GM21737 (cell line): ENCODE measurements around the gene AGAP5.
"Not testable (repeated sequence)": the region's sequence is repeated elsewhere in the genome, so short reads cannot be mapped to it uniquely, and the experiment has no call there.

ENCODE experiments used
- ATAC-seq: cut with Tn5 transposase; IDR thresholded peaks from one replicate; pipeline ENCODE4 v1.9.1; 2021; ENCODE audit warnings: mild to moderate bottlenecking, moderate library complexity; ENCODE audit not compliant: unreplicated experiment

The AGAP5 gene

DNA sequence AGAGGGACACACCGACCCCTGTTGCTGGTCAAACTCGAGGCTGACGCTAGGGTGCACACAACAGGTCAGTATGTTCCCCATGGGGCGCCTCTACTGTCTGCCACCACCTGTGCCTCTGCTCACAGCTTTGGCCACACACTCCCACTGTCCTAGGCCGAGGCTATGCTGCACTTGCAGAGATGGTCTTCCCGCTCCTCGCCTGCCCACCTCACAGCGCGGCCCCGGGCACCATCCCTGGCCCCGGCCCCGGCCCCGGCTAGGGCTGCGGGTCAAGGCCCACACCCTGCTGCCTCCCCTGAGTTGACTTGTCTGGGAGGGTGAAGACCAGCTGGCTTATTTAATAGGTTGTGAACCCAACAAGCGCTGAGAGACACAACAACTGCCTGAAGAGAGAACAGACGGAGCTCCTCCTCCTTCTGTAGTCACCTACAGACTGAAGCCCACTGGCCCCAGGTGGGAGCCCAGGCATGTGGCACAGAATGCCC lies at the start of gene AGAP5:
Gene AGAP5 (minus strand): TSS at position 435 of the 485 bp plus-strand sequence. CDS start 354 bp downstream, at position 81.
- ATAC-seq: not testable (repeated sequence)

DNA sequence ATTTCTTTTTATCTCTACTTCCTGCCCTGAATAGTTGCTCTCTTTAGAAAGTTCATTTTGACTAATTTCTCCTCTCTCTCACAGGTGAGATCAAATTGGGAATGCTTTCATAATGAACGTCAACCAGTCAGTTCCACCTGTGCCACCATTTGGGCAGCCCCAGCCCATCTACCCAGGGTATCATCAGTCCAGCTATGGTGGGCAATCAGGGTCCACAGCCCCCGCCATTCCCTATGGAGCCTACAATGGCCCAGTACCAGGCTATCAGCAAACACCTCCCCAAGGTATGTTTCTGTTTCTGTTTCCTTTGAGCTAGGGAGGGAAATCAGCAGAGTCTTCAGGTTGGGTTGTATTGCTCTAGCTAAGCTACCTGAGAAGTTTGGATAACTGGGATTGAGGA lies 48.8 kb upstream of the AGAP5 start:
- no peak for ATAC-seq

DNA sequence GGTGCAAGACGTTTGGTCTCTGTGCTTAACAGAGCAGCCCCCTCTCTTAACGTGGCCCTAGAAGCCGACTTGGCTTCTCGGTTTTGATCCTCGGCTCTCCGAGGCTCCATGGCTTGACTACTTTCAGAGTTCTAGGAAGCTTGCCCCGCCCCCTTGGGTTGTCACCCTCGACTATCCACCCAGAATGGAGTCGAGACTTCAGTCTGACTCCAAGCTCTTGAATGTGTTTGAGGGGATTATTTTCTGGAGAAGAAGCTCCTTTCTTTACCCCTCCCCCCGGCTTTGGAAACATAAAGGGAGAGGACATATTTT lies 46.7 kb upstream of the AGAP5 start:
- peak; percentile 31 for ATAC-seq

DNA sequence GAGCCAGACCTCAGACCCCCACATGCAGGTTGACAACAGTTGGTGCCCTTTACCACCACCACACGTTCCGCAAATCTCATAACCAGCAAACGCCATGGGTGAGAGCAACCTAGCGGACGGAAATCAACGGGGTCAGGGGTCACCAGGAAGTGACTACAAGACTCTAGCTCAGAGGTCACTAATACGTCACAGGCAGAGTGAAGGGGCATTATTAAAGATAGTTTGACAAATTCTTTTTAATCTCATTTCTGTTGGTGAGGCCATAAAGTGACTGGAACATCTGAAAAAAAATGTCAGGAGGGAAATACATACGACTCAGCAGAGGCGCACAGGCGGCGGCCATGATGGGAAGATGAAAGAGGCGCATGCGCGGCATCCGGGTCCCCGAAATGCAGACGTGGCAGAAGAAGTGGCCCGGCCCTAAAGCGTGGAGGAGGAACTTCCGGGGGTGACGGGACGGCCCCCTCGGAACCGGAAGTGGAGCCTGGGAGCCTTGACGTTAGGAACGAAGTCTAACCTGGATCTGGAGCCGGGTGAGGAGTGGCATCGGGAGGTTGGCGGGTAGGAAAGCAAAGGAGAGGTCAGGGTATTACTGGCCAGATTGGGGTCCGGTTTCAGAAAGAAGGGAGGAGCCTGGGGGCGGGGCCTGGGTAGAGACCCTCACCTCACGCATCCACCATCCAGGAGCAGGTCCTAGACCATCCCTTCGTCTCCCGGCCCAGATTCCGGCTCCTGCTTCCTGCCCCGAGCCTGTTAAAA lies 46.2 kb upstream of the AGAP5 start, which contains the start of gene SEC24C:
Gene SEC24C (plus strand): TSS at position 468 of the 759 bp plus-strand sequence. CDS start 2,461 bp downstream, outside the sequence.
- peak; percentile 85 for ATAC-seq

DNA sequence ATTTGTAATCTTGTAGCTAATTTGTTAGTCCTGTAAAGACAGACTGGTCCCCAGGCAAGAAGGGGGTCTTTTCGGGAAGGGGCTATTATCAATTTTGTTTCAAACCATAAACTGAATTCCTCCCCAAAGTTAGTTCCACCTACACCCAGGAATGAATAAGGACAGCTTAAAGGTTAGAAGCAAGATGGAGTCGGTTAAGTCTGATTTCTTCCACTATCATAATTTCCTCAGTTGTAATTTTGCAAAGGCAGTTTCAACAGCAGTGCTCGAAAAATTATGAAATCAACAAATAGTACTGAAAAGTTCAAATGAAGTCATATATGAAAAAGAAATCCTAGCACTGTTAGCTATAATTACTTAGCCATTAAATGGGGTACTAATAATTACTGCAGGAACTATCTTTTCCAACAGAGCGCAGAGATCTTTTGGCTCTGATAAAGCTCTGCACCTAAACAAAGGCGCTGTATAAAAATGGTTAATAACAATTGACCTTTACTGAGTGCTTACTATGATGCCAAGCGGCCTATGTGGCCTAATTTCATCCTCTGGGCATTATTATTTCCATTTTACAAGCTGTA lies 45.5 kb upstream of the AGAP5 start:
- ATAC-seq: no peak

DNA sequence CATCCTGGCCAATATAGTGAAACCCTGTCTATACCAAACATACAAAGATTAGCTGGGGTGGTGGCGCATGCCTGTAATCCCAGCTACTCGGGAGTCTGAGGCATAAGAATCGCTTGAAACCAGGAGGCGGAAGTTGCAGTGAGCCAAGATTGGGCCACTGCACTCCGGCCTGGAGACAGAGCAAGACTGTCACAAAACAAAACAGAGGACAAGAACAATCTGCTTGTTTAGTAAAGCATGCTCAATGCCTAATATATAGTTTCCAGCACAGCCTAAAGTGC lies 44.5 kb upstream of the AGAP5 start:
- no peak for ATAC-seq

DNA sequence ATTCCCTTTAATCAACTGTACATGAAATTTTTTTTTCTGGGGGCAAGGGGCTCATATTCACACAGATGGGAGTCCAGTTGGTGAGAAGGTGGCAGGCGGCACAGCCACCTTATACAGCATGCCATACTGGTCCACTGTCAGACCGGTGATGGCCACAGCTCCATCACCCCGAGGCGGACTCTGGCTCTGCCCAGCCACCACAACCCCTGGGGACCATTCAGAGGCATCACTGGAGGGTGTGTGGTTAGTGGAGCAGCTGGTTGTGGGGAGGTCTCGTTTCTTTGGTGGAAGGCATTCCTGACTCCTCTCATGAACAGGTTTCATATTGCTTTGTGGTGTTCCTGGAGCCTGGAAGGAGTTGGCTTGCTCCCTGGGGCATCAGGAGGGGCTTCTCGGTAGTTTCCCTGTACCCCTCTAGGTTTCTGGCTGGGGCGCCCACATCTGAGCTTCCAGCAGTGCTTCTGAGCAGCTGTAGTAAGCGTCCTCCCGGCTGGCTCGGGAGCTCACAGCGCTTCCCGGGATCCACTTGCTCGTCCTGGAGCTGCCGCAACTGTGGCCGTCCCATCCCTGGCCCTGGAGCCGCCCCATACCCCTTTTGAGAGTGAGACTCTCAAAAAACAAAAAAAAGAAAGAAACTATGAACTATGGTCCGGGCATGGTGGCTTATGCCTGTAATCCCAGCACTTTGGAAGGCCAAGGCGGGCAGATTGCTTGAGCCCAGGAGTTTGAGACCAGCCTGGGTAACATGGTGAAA lies 42.8 kb upstream of the AGAP5 start:
- ATAC-seq: not testable (repeated sequence)

DNA sequence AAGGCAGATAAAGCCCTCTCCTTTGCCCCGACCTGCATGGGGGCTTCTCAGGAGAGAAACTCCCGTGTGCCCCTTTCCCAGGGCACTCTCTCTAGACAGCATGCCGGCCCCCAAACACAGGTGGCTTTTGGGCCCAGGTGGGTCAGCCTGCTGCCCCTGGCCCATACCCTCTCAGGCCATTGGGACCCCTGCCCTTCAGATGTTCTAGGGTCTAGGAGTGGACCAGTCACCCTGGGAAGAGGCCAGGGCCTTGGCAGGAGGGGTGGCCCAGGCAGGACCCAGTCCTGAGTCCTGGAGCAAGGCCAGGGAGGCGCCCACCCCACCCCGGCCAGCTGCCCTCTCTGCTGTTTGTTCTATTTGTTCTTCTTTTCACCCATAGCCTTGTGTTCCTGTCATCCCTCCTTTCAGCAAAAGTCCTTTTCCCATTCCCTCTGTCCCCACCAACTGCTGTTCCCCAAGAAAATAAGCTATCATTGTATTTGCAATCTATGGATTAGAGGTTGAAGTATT lies 36.9 kb upstream of the AGAP5 start:
- no peak for ATAC-seq

DNA sequence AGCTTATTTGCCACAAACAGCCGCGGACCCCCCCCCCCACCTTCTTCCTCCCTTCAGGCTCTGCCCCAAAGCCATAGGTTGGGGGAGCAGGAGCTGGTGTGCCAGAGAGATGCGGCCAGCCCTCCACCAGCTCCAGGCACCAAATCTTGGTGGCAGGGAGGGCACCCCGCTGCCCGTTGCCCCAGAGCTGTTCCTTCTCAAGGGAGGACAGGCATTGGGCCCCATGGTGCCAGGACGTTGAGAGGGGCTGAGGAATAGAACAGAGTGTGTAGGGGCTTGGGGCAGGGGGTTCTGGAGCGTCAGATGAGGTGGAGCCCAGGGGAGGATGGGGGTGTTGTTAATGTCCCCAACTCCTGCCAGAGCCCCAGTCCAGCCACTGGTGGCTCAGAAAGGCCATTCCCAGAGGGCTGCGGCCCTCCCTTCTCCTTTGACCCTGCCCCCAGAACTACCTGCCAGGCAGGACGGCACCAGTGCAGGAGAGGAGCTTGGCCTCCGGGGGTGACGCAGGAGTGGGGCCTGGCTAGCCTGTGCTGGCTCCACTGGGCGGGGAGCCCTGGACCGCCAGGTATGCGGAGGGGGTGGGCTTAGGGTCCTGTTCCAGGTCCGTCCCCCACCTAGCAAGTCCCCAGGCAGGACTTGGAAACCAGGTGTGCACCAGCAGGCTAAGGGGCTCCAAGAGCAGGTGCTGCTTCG lies 36.3 kb upstream of the AGAP5 start:
- ATAC-seq: no peak

DNA sequence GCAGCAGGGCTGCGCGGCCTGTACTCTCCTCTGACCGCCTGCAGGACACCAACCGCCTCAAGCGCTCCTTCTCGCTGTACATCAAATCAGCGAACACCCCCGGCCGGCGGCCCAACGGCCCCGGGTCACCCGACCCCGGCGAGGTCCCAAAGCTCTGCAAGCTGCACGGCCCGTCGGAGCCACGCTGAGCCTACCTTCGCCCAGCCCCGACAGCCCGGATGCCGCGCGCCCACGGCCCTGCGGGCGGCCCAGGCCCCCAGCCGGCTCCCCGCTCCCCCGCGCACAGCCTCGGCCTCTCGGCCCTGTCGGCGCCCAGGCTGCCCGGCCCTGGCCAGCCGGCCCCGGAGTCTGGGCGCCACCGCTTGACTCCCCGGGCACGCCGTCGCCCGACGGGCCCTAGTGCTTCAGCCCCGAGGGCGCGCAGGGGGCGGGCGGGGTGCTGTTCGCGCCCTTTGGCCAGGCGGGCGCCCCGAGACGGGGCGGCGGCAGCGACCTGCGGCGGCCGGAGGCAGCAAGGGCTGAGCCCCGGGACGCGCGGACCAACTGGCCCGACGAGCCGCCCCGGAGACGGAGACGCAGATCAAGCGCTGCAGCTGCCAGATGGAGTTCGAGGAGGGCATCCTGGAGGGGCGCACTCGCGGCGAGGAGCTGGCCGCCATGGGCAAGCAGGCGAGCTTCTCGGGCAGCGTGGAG lies 35.2 kb upstream of the AGAP5 start:
- ATAC-seq: no peak

DNA sequence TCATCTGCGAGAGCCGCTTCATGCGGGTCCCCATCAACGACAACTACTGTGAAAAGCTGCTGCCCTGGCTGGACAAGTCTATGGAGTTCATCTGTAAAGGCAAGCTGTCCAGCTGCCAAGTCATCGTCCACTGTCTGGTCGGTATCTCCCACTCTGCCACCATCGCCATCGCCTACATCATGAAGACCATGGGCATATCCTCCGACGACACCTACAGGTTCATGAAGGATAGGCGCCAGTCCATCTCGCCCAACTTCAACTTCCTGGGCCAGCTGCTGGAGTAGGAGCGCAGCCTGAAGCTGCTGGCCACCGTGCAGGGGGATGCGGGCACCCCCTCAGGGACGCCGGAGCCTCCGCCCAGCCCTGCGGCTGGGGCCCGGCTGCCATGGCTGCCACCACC lies 34.5 kb upstream of the AGAP5 start:
- ATAC-seq: no peak

DNA sequence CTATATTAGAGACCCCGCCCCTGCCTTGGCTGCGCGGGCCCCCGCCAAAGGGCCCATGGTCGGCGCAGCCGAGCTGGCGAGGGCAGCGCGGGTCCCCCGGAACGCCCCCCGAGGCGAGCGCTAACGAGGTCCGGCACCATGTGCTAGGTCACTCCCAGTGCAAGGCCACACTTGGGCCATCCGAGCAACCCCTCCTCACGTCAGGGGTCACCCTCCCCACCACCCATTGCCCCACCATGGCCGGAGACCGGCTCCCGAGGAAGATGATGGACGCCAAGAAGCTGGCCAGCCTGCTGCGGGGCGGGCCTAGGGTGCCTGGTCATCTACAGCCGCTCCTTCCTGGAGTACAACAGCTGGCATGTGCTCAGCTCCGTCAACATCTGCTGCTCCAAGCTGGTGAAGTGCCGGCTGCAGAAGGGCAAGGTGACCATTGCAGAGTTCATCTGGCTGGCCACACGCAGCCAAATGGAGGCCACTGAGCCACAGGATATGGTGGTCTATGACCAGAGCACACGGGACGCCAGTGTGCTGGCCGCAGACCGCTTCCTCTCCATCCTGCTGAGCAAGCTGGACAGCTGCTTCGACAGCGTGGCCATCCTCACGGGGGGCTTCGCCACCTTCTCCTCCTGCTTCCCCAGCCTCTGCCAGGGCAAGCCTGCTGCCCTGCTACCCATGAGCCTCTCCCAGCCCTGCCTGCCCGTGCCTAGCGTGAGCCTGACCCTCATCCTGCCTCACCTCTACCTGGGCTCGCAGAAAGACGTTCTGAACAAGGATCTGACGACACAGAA lies 33.9 kb upstream of the AGAP5 start:
- no peak for ATAC-seq

DNA sequence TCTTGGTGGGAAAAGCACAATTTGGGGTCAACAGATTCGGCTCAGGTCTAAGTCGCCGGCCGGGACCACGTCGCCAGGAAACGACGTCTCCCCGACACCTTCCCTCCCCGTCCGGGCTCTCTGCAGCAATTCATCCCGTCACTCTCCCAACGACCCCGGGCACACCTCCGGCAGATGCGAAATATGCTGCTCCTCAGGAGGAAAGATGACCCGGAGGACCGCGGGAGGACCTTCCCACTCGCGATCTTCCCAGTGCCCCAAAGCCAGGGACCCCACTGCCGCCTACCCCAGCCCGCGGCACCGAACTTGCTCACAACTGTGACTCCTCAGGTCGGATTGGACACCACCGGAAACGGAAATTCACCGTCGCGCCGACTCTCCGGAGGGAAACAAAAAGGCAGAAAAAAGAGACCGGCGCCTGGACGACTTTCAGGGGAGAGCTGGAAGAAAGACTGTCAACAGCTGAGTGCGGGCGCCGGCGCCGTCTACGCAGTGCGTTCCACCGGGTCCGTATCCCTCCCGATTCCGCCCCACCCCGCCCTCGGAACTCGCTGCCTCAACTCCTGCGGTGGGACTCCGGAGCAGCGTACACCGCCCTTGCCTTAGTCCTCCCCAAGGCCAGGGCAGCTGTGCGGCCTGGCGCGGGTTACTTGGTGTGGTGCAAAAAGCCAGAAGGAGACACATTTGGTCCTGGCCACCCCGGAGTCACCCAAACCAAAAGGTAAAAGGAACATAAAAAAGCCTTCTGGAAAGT lies 32.4 kb upstream of the AGAP5 start:
- peak; percentile 70 for ATAC-seq

DNA sequence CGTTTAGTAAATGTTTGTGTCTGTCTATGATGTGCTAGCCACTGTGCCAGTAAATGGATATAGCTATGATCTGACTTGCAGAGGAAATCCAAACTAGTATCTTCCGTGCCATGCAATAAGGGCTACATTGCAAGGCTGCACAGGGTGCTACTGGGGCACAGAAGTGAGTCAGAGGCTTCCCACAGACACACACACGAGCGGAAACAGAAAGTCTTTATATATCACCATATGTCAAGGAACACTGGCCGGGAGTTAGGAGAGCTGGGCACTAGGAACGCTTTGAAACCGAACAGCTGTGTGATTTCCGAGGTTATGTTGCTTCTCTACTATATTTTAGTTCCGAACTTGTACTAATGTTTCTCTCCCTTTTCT lies 31.9 kb upstream of the AGAP5 start:
- ATAC-seq: not testable (repeated sequence)

DNA sequence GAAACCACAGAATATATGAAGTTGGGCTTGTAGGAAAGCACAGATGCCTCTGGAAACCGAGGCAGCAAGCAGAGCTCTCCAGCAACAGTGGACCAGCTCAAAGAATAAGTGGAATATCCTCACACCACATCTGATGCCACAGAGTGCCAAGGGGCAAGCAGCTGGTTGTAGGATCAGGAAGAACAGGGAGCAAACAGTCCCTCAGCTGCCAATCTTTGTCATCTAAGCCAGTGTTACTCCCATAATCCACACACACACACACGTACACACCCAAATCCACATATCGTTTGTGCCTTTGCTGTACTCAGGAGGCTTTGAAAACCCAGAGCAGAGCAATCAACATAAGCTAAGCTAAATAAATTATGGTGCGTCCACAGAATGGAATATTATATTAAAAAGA lies 25.6 kb upstream of the AGAP5 start:
- ATAC-seq: no peak

DNA sequence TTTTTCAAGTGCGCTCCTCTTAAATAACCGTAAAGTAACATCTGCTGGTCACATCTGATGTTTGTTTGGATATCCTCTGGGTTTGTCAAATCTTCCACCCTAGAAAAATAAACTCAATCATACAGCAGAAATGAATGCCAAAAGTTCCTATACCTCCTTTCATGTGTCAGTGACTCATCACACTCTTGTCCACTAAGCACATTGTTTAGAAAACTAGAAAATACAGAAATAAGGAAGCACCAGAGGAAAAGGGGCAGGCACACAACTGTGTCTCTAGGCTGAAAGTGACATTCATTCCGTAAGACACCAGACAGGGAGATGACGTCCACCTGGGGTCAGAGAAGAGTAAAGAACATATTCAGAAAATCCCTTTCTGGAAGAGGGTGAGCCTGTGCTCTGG lies 22.7 kb upstream of the AGAP5 start:
- ATAC-seq: not testable (repeated sequence)

DNA sequence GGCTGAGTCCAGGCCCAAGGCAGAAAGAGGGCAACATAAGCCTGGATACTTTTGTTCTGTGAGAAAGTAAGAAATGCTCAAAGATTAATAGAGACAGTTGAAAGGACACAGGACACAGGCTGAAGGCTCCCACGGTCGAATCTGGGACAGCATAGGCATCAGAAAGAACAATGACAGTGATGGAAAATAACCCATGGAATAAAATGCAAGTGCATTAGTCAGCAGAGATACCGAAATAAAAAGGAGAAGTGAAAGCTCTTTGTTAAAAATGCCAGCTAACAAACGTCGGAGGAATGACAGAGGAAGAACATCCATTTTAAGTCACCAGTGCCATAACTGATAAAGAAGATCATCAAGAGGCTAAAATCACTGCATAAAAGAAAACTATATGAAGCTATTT lies 19.6 kb upstream of the AGAP5 start:
- no peak for ATAC-seq

DNA sequence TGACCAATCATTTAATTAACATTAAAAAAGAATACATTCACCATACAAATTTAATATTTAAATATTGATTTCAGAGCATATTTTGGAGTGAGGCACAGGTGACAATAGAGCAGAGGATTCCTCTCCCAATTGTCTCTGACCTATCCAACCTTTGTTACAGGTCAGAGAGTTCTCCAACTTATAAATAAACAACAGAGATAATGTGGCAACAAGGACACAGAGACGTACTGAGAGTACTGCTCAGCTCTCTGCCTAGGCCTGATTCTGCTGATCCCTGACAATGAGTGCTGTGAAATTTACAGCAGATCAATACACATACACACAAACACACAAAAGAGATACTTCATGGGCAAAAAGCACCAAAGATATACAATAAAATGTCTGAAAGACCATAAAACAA lies 18.3 kb upstream of the AGAP5 start:
- ATAC-seq: no peak
